ENCODE results near the gene ANKRD23. TPM values are rescaled to one million over a fixed set of nuclear protein-coding genes. Genes with fewer than 3 reads are reported as not detected.

Gene ANKRD23
- total RNA-seq, 5 donors from 2014 or later (not counting 1 experiment from before 2014, with no cell fraction given) = 10.1 to 19.5 (median 16.4) TPM

- no peak for DNase-seq
- no peak overlapping the region for H3K27ac ChIP-seq (ENCODE audit: low read length)
- WGBS (ENCODE audit: insufficient coverage) = 89% methylated on average over 2 of the region's 5 CpGs
- H3K36me3 ChIP-seq (ENCODE audit: control insufficient read depth in 2 of 2, extremely low read depth in 1 of 2, insufficient read depth in 1 of 2, low read length in 1 of 2) = peaks cover 3 to 17% of the 10 kb centered on the region in 2 donors
- no peaks in the 10 kb centered on the region for H3K9me3 ChIP-seq
- POLR2A ChIA-PET = no interaction called here
- Mint-ChIP-seq H3K4me1 (peaks cover 32 to 54% (median 54%) of the 10 kb centered on the region in 3 donors), H3K36me3 (peaks cover 2% of the 10 kb centered on the region), H3K27ac (peak overlapping the region in 1 of 2 donors; percentile 71), H3K4me3 (no peak overlapping the region), H3K9me3 (no peaks in the 10 kb centered on the region), H3K27me3 (no peaks in the 10 kb centered on the region)
- H3K27me3 ChIP-seq (replicated peaks in 1 of 2; ENCODE audit: control insufficient read depth in 2 of 2, extremely low read depth in 1 of 2, insufficient read depth in 2 of 2, low read length in 1 of 2) = no peaks in the 10 kb centered on the region
- ATAC-seq (replicated peaks in 1 of 4) = no peak
- CTCF ChIA-PET = interaction anchor here in 1 of 2 donors (1.0 kb wide), 1 partner anchor 8 kb away, joined by 3 read pairs; no protein-coding TSS in a partner anchor
- no peak overlapping the region for H3K4me3 ChIP-seq (ENCODE audit: control insufficient read depth in 1 of 2, extremely low read depth in 1 of 2, low read length in 1 of 2)
- H3K4me1 ChIP-seq (ENCODE audit: control insufficient read depth in 1 of 2, extremely low read depth in 1 of 2, insufficient read depth in 2 of 2, low read length in 2 of 2) = peaks cover 0 to 25% of the 10 kb centered on the region in 2 experiments
Measured at GRCh38 chr2:96810783-96811192, 33.0 kb downstream of the ANKRD23 start.

GRCh38 chr2:96809951-96810782 lies 33.7 kb downstream of the ANKRD23 start:
- WGBS (ENCODE audit: insufficient coverage) = 63% methylated on average over 4 of the region's 12 CpGs
- no peaks in the 10 kb centered on the region for H3K27me3 Mint-ChIP-seq
- CTCF ChIA-PET = no interaction called here

GRCh38 chr2:96809216-96809882 lies 34.5 kb downstream of the ANKRD23 start:
- 92% methylated on average over 11 of the region's 13 CpGs for WGBS (ENCODE audit: insufficient coverage)
- H3K36me3 Mint-ChIP-seq = peaks cover 2% of the 10 kb centered on the region
- no peaks in the 10 kb centered on the region for H3K27me3 Mint-ChIP-seq
- H3K4me3 Mint-ChIP-seq = no peak overlapping the region
- Histone ChIP-seq H3K27ac (ENCODE audit: low read length) (no peak overlapping the region), H3K4me3 (ENCODE audit: control insufficient read depth in 1 of 2, extremely low read depth in 1 of 2, low read length in 1 of 2) (no peak overlapping the region), H3K36me3 (ENCODE audit: control insufficient read depth in 2 of 2, extremely low read depth in 1 of 2, insufficient read depth in 1 of 2, low read length in 1 of 2) (peaks cover 3 to 17% of the 10 kb centered on the region in 2 donors), H3K4me1 (ENCODE audit: control insufficient read depth in 1 of 2, extremely low read depth in 1 of 2, insufficient read depth in 2 of 2, low read length in 2 of 2) (peaks cover 0 to 19% of the 10 kb centered on the region in 2 experiments), H3K9me3 (no peaks in the 10 kb centered on the region), H3K27me3 (replicated peaks in 1 of 2; ENCODE audit: control insufficient read depth in 2 of 2, extremely low read depth in 1 of 2, insufficient read depth in 2 of 2, low read length in 1 of 2) (no peaks in the 10 kb centered on the region)
- no peak for ATAC-seq (replicated peaks in 1 of 4)
- peaks cover 24 to 49% (median 48%) of the 10 kb centered on the region in 3 donors for H3K4me1 Mint-ChIP-seq
- ChIA-PET CTCF (no interaction called here), POLR2A (no interaction called here)
- no peaks in the 10 kb centered on the region for H3K9me3 Mint-ChIP-seq
- DNase-seq = no peak
- peak overlapping the region; percentile 69 to 97 for H3K27ac Mint-ChIP-seq

More at GRCh38 chr2:96809951-96810782, 33.7 kb downstream of the ANKRD23 start:
- H3K4me3 Mint-ChIP-seq = no peak overlapping the region
- peak overlapping the region; percentile 55 to 71 for H3K27ac Mint-ChIP-seq
- Histone ChIP-seq H3K4me1 (ENCODE audit: control insufficient read depth in 1 of 2, extremely low read depth in 1 of 2, insufficient read depth in 2 of 2, low read length in 2 of 2) (peaks cover 0 to 20% of the 10 kb centered on the region in 2 experiments), H3K27ac (ENCODE audit: low read length) (no peak overlapping the region), H3K4me3 (ENCODE audit: control insufficient read depth in 1 of 2, extremely low read depth in 1 of 2, low read length in 1 of 2) (no peak overlapping the region), H3K27me3 (replicated peaks in 1 of 2; ENCODE audit: control insufficient read depth in 2 of 2, extremely low read depth in 1 of 2, insufficient read depth in 2 of 2, low read length in 1 of 2) (no peaks in the 10 kb centered on the region), H3K9me3 (no peaks in the 10 kb centered on the region), H3K36me3 (ENCODE audit: control insufficient read depth in 2 of 2, extremely low read depth in 1 of 2, insufficient read depth in 1 of 2, low read length in 1 of 2) (peaks cover 3 to 17% of the 10 kb centered on the region in 2 donors)
- no peak for DNase-seq
- peaks cover 27 to 50% (median 50%) of the 10 kb centered on the region in 3 donors for H3K4me1 Mint-ChIP-seq
- H3K36me3 Mint-ChIP-seq = peaks cover 2% of the 10 kb centered on the region
- POLR2A ChIA-PET = no interaction called here
- ATAC-seq (replicated peaks in 1 of 4) = no peak
- no peaks in the 10 kb centered on the region for H3K9me3 Mint-ChIP-seq

- no peak overlapping the region for H3K4me3 Mint-ChIP-seq
- no peaks in the 10 kb centered on the region for H3K27me3 Mint-ChIP-seq
- CTCF ChIA-PET = interaction anchor here in 1 of 2 donors (0.7 kb wide), 1 partner anchor 302 kb away, joined by 3 read pairs; no protein-coding TSS in a partner anchor
- peak overlapping the region; percentile 97 to 100 for H3K27ac Mint-ChIP-seq
- peaks cover 24 to 45% (median 44%) of the 10 kb centered on the region in 3 donors for H3K4me1 Mint-ChIP-seq
- no peaks in the 10 kb centered on the region for H3K9me3 Mint-ChIP-seq
- Histone ChIP-seq H3K4me3 (ENCODE audit: control insufficient read depth in 1 of 2, extremely low read depth in 1 of 2, low read length in 1 of 2) (no peak overlapping the region), H3K4me1 (ENCODE audit: control insufficient read depth in 1 of 2, extremely low read depth in 1 of 2, insufficient read depth in 2 of 2, low read length in 2 of 2) (peaks cover 0 to 19% of the 10 kb centered on the region in 2 experiments), H3K27ac (ENCODE audit: low read length) (no peak overlapping the region), H3K27me3 (replicated peaks in 1 of 2; ENCODE audit: control insufficient read depth in 2 of 2, extremely low read depth in 1 of 2, insufficient read depth in 2 of 2, low read length in 1 of 2) (no peaks in the 10 kb centered on the region), H3K9me3 (no peaks in the 10 kb centered on the region), H3K36me3 (ENCODE audit: control insufficient read depth in 2 of 2, extremely low read depth in 1 of 2, insufficient read depth in 1 of 2, low read length in 1 of 2) (peaks cover 3 to 17% of the 10 kb centered on the region in 2 donors)
- no peak for DNase-seq
- 97% methylated on average over 7 of the region's 10 CpGs for WGBS (ENCODE audit: insufficient coverage)
- no peak for ATAC-seq (replicated peaks in 1 of 4)
- POLR2A ChIA-PET = no interaction called here
- H3K36me3 Mint-ChIP-seq = peaks cover 2% of the 10 kb centered on the region
Measured at GRCh38 chr2:96808176-96808837, 35.5 kb downstream of the ANKRD23 start.

- H3K4me1 Mint-ChIP-seq = peaks cover 21 to 41% (median 34%) of the 10 kb centered on the region in 3 donors
- no peak for DNase-seq
- ChIA-PET POLR2A (interaction anchor here in 1 of 2 donors (0.6 to 1.0 kb wide), 2 partner anchors 33 to 50 kb away, joined by 3 to 5 read pairs; no protein-coding TSS in a partner anchor), CTCF (interaction anchor here in 1 of 2 donors (0.6 to 1.4 kb wide), 2 partner anchors 47 to 51 kb away, joined by 3 to 7 read pairs; partner anchors contain the start of gene ANKRD39)
- 69% methylated on average over 6 of the region's 10 CpGs for WGBS (ENCODE audit: insufficient coverage)
- Histone ChIP-seq H3K36me3 (ENCODE audit: control insufficient read depth in 2 of 2, extremely low read depth in 1 of 2, insufficient read depth in 1 of 2, low read length in 1 of 2) (peaks cover 3 to 17% of the 10 kb centered on the region in 2 donors), H3K4me3 (ENCODE audit: control insufficient read depth in 1 of 2, extremely low read depth in 1 of 2, low read length in 1 of 2) (peak overlapping the region in 1 of 2 donors; percentile 28), H3K27ac (ENCODE audit: low read length) (peak overlapping the region; percentile 77), H3K4me1 (ENCODE audit: control insufficient read depth in 1 of 2, extremely low read depth in 1 of 2, insufficient read depth in 2 of 2, low read length in 2 of 2) (peaks cover 0 to 26% of the 10 kb centered on the region in 2 experiments), H3K9me3 (no peaks in the 10 kb centered on the region), H3K27me3 (replicated peaks in 1 of 2; ENCODE audit: control insufficient read depth in 2 of 2, extremely low read depth in 1 of 2, insufficient read depth in 2 of 2, low read length in 1 of 2) (no peaks in the 10 kb centered on the region)
- no peaks in the 10 kb centered on the region for H3K27me3 Mint-ChIP-seq
- peak in 3 of 4 experiments; percentile 2 to 13 (median 3) for ATAC-seq (replicated peaks in 1 of 4)
- peaks cover 2% of the 10 kb centered on the region for H3K36me3 Mint-ChIP-seq
- H3K27ac Mint-ChIP-seq = peak overlapping the region; percentile 97 to 100
- H3K4me3 Mint-ChIP-seq = peak overlapping the region; percentile 67 to 70 (median 69)
- no peaks in the 10 kb centered on the region for H3K9me3 Mint-ChIP-seq
Measured at GRCh38 chr2:96807127-96807471, 36.7 kb downstream of the ANKRD23 start.
